ENCODE data around the gene SLC9A9. TPM values are rescaled to one million over a fixed set of nuclear protein-coding genes. Genes with fewer than 3 reads are reported as not detected.

Gene SLC9A9
- total and polyA plus RNA-seq, 4 donors: 12.0 to 39.7 (median 19.1) TPM

Other genes starting within 250 kb of the SLC9A9 start
- 10 to 100 TPM; 32.7 to 50.2 TPM for gene DIPK2A, start 123.4 kb upstream of the SLC9A9 start, total RNA-seq
- gene DIPK2A, start 123.4 kb upstream of the SLC9A9 start, polyA plus RNA-seq (ENCODE audit: insufficient read length in 2 of 2): 10 to 100 TPM; 17.2 to 25.5 TPM